ENCODE results near the gene HSD17B7.

Gene HSD17B7

GRCh38 chr1:162856260-162856659 is 65.8 kb downstream of the HSD17B7 start:
- Histone ChIP-seq H3K27ac (ENCODE audit: low read depth, low read length) (no peak overlapping the region), H3K9me3 (ENCODE audit: control insufficient read depth in 1 of 2, low read length in 2 of 2) (no peaks in the 10 kb centered on the region), H3K4me1 (ENCODE audit: control insufficient read depth in 1 of 2, insufficient read depth in 2 of 2, low read length in 2 of 2) (no peaks in the 10 kb centered on the region), H3K9ac (ENCODE audit: low read depth in 1 of 2, low read length in 2 of 2) (no peak overlapping the region), H3K4me3 (ENCODE audit: low read depth in 1 of 2, low read length in 2 of 2) (no peak overlapping the region), H3K27me3 (ENCODE audit: control insufficient read depth in 1 of 2, insufficient read depth in 2 of 2, low read length in 2 of 2) (no peaks in the 10 kb centered on the region), H3K36me3 (ENCODE audit: control insufficient read depth in 1 of 2, insufficient read depth in 2 of 2, low read length in 2 of 2) (no peaks in the 10 kb centered on the region)

GRCh38 chr1:162857850-162858249 is 67.3 kb downstream of the HSD17B7 start:
- no peak overlapping the region for H3K4me3 ChIP-seq (ENCODE audit: low read depth in 1 of 2, low read length in 2 of 2)
- no peaks in the 10 kb centered on the region for H3K4me1 ChIP-seq (ENCODE audit: control insufficient read depth in 1 of 2, insufficient read depth in 2 of 2, low read length in 2 of 2)
- H3K27ac ChIP-seq (ENCODE audit: low read depth, low read length), result no peak overlapping the region
- H3K9me3 ChIP-seq (ENCODE audit: control insufficient read depth in 1 of 2, low read length in 2 of 2), result no peaks in the 10 kb centered on the region
- no peak overlapping the region for H3K9ac ChIP-seq (ENCODE audit: low read depth in 1 of 2, low read length in 2 of 2)
- H3K27me3 ChIP-seq (ENCODE audit: control insufficient read depth in 1 of 2, insufficient read depth in 2 of 2, low read length in 2 of 2), result no peaks in the 10 kb centered on the region
- no peaks in the 10 kb centered on the region for H3K36me3 ChIP-seq (ENCODE audit: control insufficient read depth in 1 of 2, insufficient read depth in 2 of 2, low read length in 2 of 2)

DNA sequence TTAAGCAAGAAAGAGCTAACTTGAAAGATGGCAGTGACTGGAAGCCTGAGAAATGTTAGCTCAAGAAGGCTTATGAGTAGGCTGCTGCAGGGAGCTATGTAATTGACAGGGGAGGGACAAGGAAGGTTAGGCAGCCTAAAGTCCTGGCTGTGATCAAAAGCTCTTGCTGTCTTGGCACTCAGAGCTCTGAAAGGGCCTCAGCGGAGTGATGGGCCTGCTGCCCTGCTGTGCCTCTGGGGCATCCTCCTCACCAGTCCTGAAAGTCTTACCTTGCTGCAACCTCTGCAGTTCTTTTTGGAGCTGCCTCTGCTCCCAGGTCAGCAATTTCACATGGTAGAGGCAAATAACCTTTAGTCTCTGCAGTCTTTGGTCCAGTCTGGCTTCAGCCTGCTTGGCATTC is 68.7 kb downstream of the HSD17B7 start:
- no peak overlapping the region for H3K4me3 ChIP-seq (ENCODE audit: low read depth in 1 of 2, low read length in 2 of 2)
- H3K9me3 ChIP-seq (ENCODE audit: control insufficient read depth in 1 of 2, low read length in 2 of 2), result no peaks in the 10 kb centered on the region
- no peaks in the 10 kb centered on the region for H3K36me3 ChIP-seq (ENCODE audit: control insufficient read depth in 1 of 2, insufficient read depth in 2 of 2, low read length in 2 of 2)
- no peak overlapping the region for H3K27ac ChIP-seq (ENCODE audit: low read depth, low read length)
- no peaks in the 10 kb centered on the region for H3K27me3 ChIP-seq (ENCODE audit: control insufficient read depth in 1 of 2, insufficient read depth in 2 of 2, low read length in 2 of 2)
- no peak overlapping the region for H3K9ac ChIP-seq (ENCODE audit: low read depth in 1 of 2, low read length in 2 of 2)
- no peaks in the 10 kb centered on the region for H3K4me1 ChIP-seq (ENCODE audit: control insufficient read depth in 1 of 2, insufficient read depth in 2 of 2, low read length in 2 of 2)

- Histone ChIP-seq H3K36me3 (ENCODE audit: control insufficient read depth in 1 of 2, insufficient read depth in 2 of 2, low read length in 2 of 2) (no peaks in the 10 kb centered on the region), H3K4me1 (ENCODE audit: control insufficient read depth in 1 of 2, insufficient read depth in 2 of 2, low read length in 2 of 2) (no peaks in the 10 kb centered on the region), H3K4me3 (ENCODE audit: low read depth in 1 of 2, low read length in 2 of 2) (no peak within 1 kb of the TSS), H3K9me3 (ENCODE audit: control insufficient read depth in 1 of 2, low read length in 2 of 2) (no peaks in the 10 kb centered on the region), H3K27ac (ENCODE audit: low read depth, low read length) (no peak within 1 kb of the TSS), H3K9ac (ENCODE audit: low read depth in 1 of 2, low read length in 2 of 2) (no peak within 1 kb of the TSS), H3K27me3 (ENCODE audit: control insufficient read depth in 1 of 2, insufficient read depth in 2 of 2, low read length in 2 of 2) (no peaks in the 10 kb centered on the region)
Observed at GRCh38 chr1:162861101-162861500, 70.6 kb downstream of the HSD17B7 start, which contains the start of gene CCDC190. CCDC190 (minus strand) TSS chr1:162861175; CDS start chr1:162859646, 1,529 bp downstream.

DNA sequence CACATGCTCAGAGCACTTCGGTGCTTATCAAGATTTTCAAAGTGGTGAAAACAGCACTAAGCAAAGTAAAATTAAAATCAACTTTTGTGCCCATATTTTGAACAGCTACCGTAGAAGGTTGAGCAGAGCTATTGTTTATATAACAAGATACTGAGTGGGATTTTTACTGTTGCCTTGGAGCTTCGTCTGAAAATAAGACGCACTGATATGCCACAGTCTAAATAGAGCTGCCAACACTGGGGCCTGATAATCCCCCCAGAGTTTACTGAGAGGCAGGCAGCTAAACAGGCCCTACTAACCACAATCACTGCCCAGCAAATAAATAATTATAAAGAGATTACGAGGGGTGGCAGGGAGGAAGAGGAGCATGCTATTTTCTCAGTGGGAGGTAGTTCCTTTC is 71.1 kb downstream of the HSD17B7 start:
- no peaks in the 10 kb centered on the region for H3K4me1 ChIP-seq (ENCODE audit: control insufficient read depth in 1 of 2, insufficient read depth in 2 of 2, low read length in 2 of 2)
- H3K4me3 ChIP-seq (ENCODE audit: low read depth in 1 of 2, low read length in 2 of 2), result no peak overlapping the region
- H3K9me3 ChIP-seq (ENCODE audit: control insufficient read depth in 1 of 2, low read length in 2 of 2), result no peaks in the 10 kb centered on the region
- no peaks in the 10 kb centered on the region for H3K27me3 ChIP-seq (ENCODE audit: control insufficient read depth in 1 of 2, insufficient read depth in 2 of 2, low read length in 2 of 2)
- H3K36me3 ChIP-seq (ENCODE audit: control insufficient read depth in 1 of 2, insufficient read depth in 2 of 2, low read length in 2 of 2), result no peaks in the 10 kb centered on the region
- no peak overlapping the region for H3K9ac ChIP-seq (ENCODE audit: low read depth in 1 of 2, low read length in 2 of 2)
- no peak overlapping the region for H3K27ac ChIP-seq (ENCODE audit: low read depth, low read length)
